SK-N-MC (cell line): ENCODE data around the gene DHX29.

ENCODE experiments used
- EZH2 ChIP-seq: fragments of 200-600 bp; sonication (generic); IDR thresholded peaks from one replicate; pipeline ENCODE4 v1.6.1; 2017; ENCODE audit warnings: antibody characterized with exemption
- FOXP2 ChIP-seq: optimal IDR thresholded peaks from 2 replicates; pipeline ENCODE3; 2011; ENCODE audit warnings: mild to moderate bottlenecking, moderate library complexity; ENCODE audit not compliant: insufficient read depth; ENCODE audit errors: extremely low read length, control extremely low read depth
- POLR2AphosphoS5 ChIP-seq: IDR thresholded peaks from 2 replicates; pipeline ENCODE4 v1.6.1; 2012; ENCODE audit warnings: mild to moderate bottlenecking, low read depth, low read length, borderline replicate concordance

GRCh38 chr5:55226027-55226933 is 81.2 kb downstream of the DHX29 start:
- TF ChIP-seq EZH2 (no peak), POLR2AphosphoS5 (peak; percentile 45), FOXP2 (no peak)
